ENCODE measurements around the gene ISOC1. TPM values are rescaled to one million over a fixed set of nuclear protein-coding genes. Genes with fewer than 3 reads are reported as not detected.

The ISOC1 gene
- total and polyA plus RNA-seq, 10 of the 15 experiments (the other 5 are each of a cell fraction or from before 2014, with no cell fraction given), result 12.6 to 61.8 (median 29.9) TPM

- Histone ChIP-seq H3K9ac (ENCODE audit: control insufficient read depth, insufficient read depth, low read length) (no peak overlapping the region), H2AFZ (ENCODE audit: control insufficient read depth, low read depth, low read length) (no peak overlapping the region), H3K79me2 (ENCODE audit: control insufficient read depth, insufficient read depth, low read length) (no peaks in the 10 kb centered on the region), H3K4me1 (ENCODE audit: control insufficient read depth, insufficient read depth, low read length) (no peaks in the 10 kb centered on the region), H3K9me3 (replicated peaks; ENCODE audit: control insufficient read depth, insufficient read depth, low read length) (no peaks in the 10 kb centered on the region), H3K4me3 (no peak overlapping the region), H3K4me2 (ENCODE audit: control insufficient read depth, insufficient read depth) (no peak overlapping the region), H4K20me1 (ENCODE audit: control insufficient read depth, insufficient read depth) (no peaks in the 10 kb centered on the region), H3K27ac (ENCODE audit: control insufficient read depth, insufficient read depth) (no peak overlapping the region), H3K27me3 (replicated peaks in 1 of 2; ENCODE audit: control insufficient read depth in 2 of 2, insufficient read depth in 2 of 2, low read length in 1 of 2) (no peaks in the 10 kb centered on the region), H3K36me3 (ENCODE audit: control insufficient read depth in 2 of 2, insufficient read depth in 2 of 2, low read length in 1 of 2) (no peaks in the 10 kb centered on the region)
- 0% methylated on average over 1 of the region's 1 CpG for WGBS (ENCODE audit: insufficient coverage, insufficient replicate concordance, low lambda C conversion rate, missing lambda C conversion rate)
- ChIA-PET POLR2A (no interaction called here), CTCF (no interaction called here), SMC1A (ENCODE audit: uncharacterized antibody, unreplicated experiment) (interaction anchor here (1.0 kb wide), 1 partner anchor 21 kb away, joined by 3 read pairs; no protein-coding TSS in a partner anchor), RAD21 (ENCODE audit: unreplicated experiment) (no interaction called here)
- BruUV-seq (replicated peaks), result no TSS peak
- ATAC-seq, result no peak
- intact Hi-C loops (cut with micrococcal nuclease; ENCODE audit: unreplicated experiment) (no loop called here), in situ Hi-C loops (cut with MboI) (no loop called here)
- TF ChIP-seq RELB (IDR thresholded peaks at IDR 0.05; ENCODE audit: low read depth), result no peak
- TF ChIP-seq MEF2B (IDR thresholded peaks at IDR 0.05; ENCODE audit: partially characterized antibody, poor library complexity, severe bottlenecking), result no peak
- TF ChIP-seq NFIC (IDR thresholded peaks at IDR 0.05; ENCODE audit: low read depth, low read length), result no peak
- TF ChIP-seq USF1 (IDR thresholded peaks at IDR 0.05; ENCODE audit: borderline replicate concordance, extremely low read length, insufficient read depth, low read depth, low read length), result no peak
- TF ChIP-seq PBX3 (IDR thresholded peaks at IDR 0.05; ENCODE audit: insufficient replicate concordance, low read depth, low read length), result no peak
- TF ChIP-seq RUNX3 (IDR thresholded peaks at IDR 0.05; ENCODE audit: low read length), result no peak
- no peak for DNase-seq (ENCODE audit: low read depth, low spot score)
- no peak for FAIRE-seq
These were observed 16.3 kb upstream of the ISOC1 start for GRCh38 chr5:129078247-129078646.
